Stimulated activated naive B cell treated with anti-CD40 and anti-IgM and Interleukin-4, amounts not matched to agents 10 μg/mL and 1 μg/mL and 100 μg/mL, for 72 hours (primary cell): Measurements from ENCODE around the gene MTHFD1L.

Source experiments
- ATAC-seq, 2 donors: fragments of 150-1000 bp; cut with Tn5 transposase; replicated peaks; 2 replicates each; pipeline ENCODE4 v1.10.0; 2021; ENCODE audit warnings: moderate library complexity in 1 of 2
- DNase-seq: peaks from one replicate; pipeline ENCODE4 v3.0.0; 2021
- H3K27ac Mint-ChIP-seq: one replicate; pipeline ENCODE4 v1.8.0; 2022; ENCODE audit warnings: mild to moderate bottlenecking, mixed read lengths
- H3K27me3 Mint-ChIP-seq, 2 donors: one replicate each; pipeline ENCODE4 v1.8.0; 2022; ENCODE audit warnings: mixed read lengths in 2 of 2
- H3K36me3 Mint-ChIP-seq, 2 donors: one replicate each; pipeline ENCODE4 v1.8.0; 2022; ENCODE audit warnings: mixed read lengths in 2 of 2, mild to moderate bottlenecking in 1 of 2
- H3K4me1 Mint-ChIP-seq, 2 donors: one replicate each; pipeline ENCODE4 v1.8.0; 2022; ENCODE audit warnings: mixed read lengths in 2 of 2, mild to moderate bottlenecking in 1 of 2
- H3K4me3 Mint-ChIP-seq, 2 donors: one replicate each; pipeline ENCODE4 v1.8.0; 2022; ENCODE audit warnings: mild to moderate bottlenecking in 2 of 2, mixed read lengths in 2 of 2, moderate library complexity in 1 of 2
- H3K9me3 Mint-ChIP-seq, 2 donors: one replicate each; pipeline ENCODE4 v1.8.0; 2022; ENCODE audit warnings: mixed read lengths in 2 of 2, mild to moderate bottlenecking in 1 of 2

The MTHFD1L gene

GRCh38 chr6:150959166-150959565 is 93.7 kb downstream of the MTHFD1L start:
- Mint-ChIP-seq H3K27me3 (no peaks in the 10 kb centered on the region), H3K4me3 (no peak overlapping the region), H3K4me1 (no peaks in the 10 kb centered on the region), H3K9me3 (no peaks in the 10 kb centered on the region), H3K36me3 (peaks cover 39 to 55% of the 10 kb centered on the region in 2 donors), H3K27ac (no peak overlapping the region)
- ATAC-seq, result no peak
- no peak for DNase-seq

- DNase-seq (no peak), ATAC-seq (no peak)
- Mint-ChIP-seq H3K9me3 (no peaks in the 10 kb centered on the region), H3K27me3 (no peaks in the 10 kb centered on the region), H3K27ac (no peak overlapping the region), H3K4me1 (peaks cover 7 to 10% of the 10 kb centered on the region in 2 donors), H3K36me3 (peaks cover 51 to 52% of the 10 kb centered on the region in 2 donors), H3K4me3 (no peak overlapping the region)
These were observed 96.9 kb downstream of the MTHFD1L start for GRCh38 chr6:150962436-150962835.

DNA sequence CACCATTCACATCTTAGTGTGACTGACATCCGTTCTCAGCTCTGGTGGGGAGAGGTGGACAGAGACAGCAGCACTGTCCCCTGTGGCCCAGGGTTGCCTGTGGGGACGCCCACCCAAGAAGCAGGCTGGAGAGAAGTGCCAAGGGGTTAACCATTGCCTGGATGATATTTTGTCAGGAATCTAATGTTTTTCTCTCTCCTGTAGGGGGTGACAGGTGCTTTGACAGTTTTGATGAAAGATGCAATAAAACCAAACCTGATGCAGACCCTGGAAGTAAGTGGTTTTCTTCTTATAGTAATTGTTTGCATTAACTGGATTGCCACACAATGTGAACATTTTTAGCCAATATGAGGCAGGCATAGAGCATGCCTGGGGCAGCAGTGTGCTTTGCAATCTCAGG is 99.3 kb downstream of the MTHFD1L start:
- Mint-ChIP-seq H3K27me3 (no peaks in the 10 kb centered on the region), H3K36me3 (peaks cover 56 to 57% of the 10 kb centered on the region in 2 donors), H3K27ac (no peak overlapping the region), H3K4me3 (no peak overlapping the region), H3K9me3 (no peaks in the 10 kb centered on the region), H3K4me1 (peaks cover 7 to 12% of the 10 kb centered on the region in 2 donors)
- ATAC-seq, result no peak
- DNase-seq, result no peak

DNA sequence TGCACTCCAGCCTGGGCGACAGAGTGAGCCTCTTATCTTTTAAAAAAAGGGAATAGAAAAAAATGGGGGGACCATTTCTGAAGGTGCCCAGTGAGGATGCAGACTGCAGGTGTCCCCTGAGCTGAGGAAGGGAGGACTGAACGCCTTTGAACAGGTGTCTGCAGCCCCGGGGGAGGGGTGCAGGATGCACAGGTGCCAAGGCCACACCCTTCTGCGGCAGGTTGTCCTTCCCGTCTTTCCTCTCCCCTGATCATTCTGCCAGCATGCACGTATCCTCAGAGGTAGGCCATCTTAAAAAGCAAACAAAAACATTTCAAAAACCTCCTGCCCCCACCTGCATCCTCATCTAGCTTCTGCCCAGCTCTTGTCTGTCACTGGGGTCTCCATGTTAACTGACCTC is 101.3 kb downstream of the MTHFD1L start:
- Mint-ChIP-seq H3K9me3 (no peaks in the 10 kb centered on the region), H3K27me3 (no peaks in the 10 kb centered on the region), H3K4me3 (no peak overlapping the region), H3K27ac (no peak overlapping the region), H3K4me1 (peaks cover 7 to 12% of the 10 kb centered on the region in 2 donors), H3K36me3 (peaks cover 43 to 50% of the 10 kb centered on the region in 2 donors)
- no peak for DNase-seq
- no peak for ATAC-seq

- no peaks in the 10 kb centered on the region for H3K27me3 Mint-ChIP-seq
- peaks cover 48 to 56% of the 10 kb centered on the region in 2 donors for H3K36me3 Mint-ChIP-seq
- H3K4me3 Mint-ChIP-seq, result no peak overlapping the region
- peak overlapping the region; percentile 73 for H3K27ac Mint-ChIP-seq
- H3K9me3 Mint-ChIP-seq, result no peaks in the 10 kb centered on the region
- DNase-seq (no peak), ATAC-seq (no peak)
- H3K4me1 Mint-ChIP-seq, result peaks cover 7 to 12% of the 10 kb centered on the region in 2 donors
These were observed 101.9 kb downstream of the MTHFD1L start for GRCh38 chr6:150967381-150967780.

- no peak for ATAC-seq
- H3K4me1 Mint-ChIP-seq, result peaks cover 7 to 12% of the 10 kb centered on the region in 2 donors
- H3K36me3 Mint-ChIP-seq, result peaks cover 52 to 61% of the 10 kb centered on the region in 2 donors
- H3K27ac Mint-ChIP-seq, result no peak overlapping the region
- H3K4me3 Mint-ChIP-seq, result no peak overlapping the region
- no peaks in the 10 kb centered on the region for H3K9me3 Mint-ChIP-seq
- H3K27me3 Mint-ChIP-seq, result no peaks in the 10 kb centered on the region
- no peak for DNase-seq
These were observed 102.4 kb downstream of the MTHFD1L start for GRCh38 chr6:150967910-150968309.

DNA sequence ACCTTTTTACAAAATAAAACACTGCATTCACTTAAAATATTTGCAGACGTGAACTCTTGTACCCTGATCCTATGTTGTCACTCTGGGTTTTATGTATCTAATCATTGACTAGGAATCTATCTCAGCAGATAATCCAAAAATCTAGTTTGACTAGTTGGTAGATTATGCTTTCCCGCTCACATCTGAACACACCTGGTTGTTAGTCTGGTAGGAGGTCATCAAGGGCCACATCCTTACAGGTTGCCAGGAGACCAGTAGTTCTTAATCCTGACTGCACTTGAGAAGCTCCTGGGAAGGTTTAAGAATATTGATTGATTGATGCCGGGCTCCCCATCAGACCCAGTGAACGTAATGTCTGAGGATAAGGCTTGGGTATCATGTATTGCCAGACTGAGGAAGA is 104.4 kb downstream of the MTHFD1L start:
- Mint-ChIP-seq H3K36me3 (peaks cover 59 to 68% of the 10 kb centered on the region in 2 donors), H3K9me3 (no peaks in the 10 kb centered on the region)
- no peak for DNase-seq

DNA sequence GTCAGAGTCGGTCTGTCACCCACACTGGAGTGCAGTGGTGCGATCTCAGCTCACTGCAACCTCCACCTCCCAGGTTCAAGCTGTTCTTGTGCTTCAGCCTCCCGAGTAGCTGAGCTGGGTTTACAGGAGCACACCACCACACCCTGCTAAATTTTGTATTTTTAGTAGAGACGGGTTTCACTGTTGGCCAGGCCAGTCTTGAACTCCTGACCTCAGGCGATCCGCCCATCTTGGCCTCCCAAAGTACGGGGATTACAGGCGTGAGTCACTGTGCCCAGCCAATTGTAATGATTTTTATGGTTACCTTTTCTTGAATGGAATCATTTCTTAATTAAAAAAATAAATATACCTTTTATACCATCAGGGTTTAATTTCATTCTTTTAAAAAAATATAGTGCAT is 105.7 kb downstream of the MTHFD1L start:
- H3K4me3 Mint-ChIP-seq, result no peak overlapping the region
- H3K36me3 Mint-ChIP-seq, result peaks cover 57 to 71% of the 10 kb centered on the region in 2 donors
- no peaks in the 10 kb centered on the region for H3K9me3 Mint-ChIP-seq
- H3K27ac Mint-ChIP-seq, result no peak overlapping the region
- H3K4me1 Mint-ChIP-seq, result peaks cover 0 to 7% of the 10 kb centered on the region in 2 donors
- no peaks in the 10 kb centered on the region for H3K27me3 Mint-ChIP-seq
- no peak for DNase-seq
- ATAC-seq, result no peak

More for the DNA sequence above, 104.4 kb downstream of the MTHFD1L start:
- ATAC-seq, result no peak
- Mint-ChIP-seq H3K4me1 (peaks cover 7 to 12% of the 10 kb centered on the region in 2 donors), H3K27me3 (no peaks in the 10 kb centered on the region), H3K4me3 (no peak overlapping the region), H3K27ac (no peak overlapping the region)

GRCh38 chr6:150975136-150975535 is 109.6 kb downstream of the MTHFD1L start:
- no peak for ATAC-seq
- Mint-ChIP-seq H3K27me3 (no peaks in the 10 kb centered on the region), H3K9me3 (no peaks in the 10 kb centered on the region), H3K27ac (no peak overlapping the region), H3K4me1 (peaks cover 0 to 2% of the 10 kb centered on the region in 2 donors), H3K4me3 (no peak overlapping the region), H3K36me3 (peaks cover 63 to 77% of the 10 kb centered on the region in 2 donors)
- no peak for DNase-seq

- Mint-ChIP-seq H3K27me3 (no peaks in the 10 kb centered on the region), H3K4me3 (no peak overlapping the region), H3K9me3 (no peaks in the 10 kb centered on the region), H3K36me3 (peaks cover 66 to 80% of the 10 kb centered on the region in 2 donors), H3K4me1 (peaks cover 0 to 2% of the 10 kb centered on the region in 2 donors), H3K27ac (no peak overlapping the region)
- ATAC-seq (no peak), DNase-seq (no peak)
These were observed 111.8 kb downstream of the MTHFD1L start for GRCh38 chr6:150977281-150977680.

GRCh38 chr6:150978624-150979023 is 113.1 kb downstream of the MTHFD1L start:
- no peak overlapping the region for H3K27ac Mint-ChIP-seq

GRCh38 chr6:150979826-150980350 is 114.4 kb downstream of the MTHFD1L start:
- Mint-ChIP-seq H3K9me3 (no peaks in the 10 kb centered on the region), H3K4me1 (peaks cover 0 to 2% of the 10 kb centered on the region in 2 donors), H3K36me3 (peaks cover 56 to 73% of the 10 kb centered on the region in 2 donors), H3K27ac (no peak overlapping the region), H3K27me3 (no peaks in the 10 kb centered on the region), H3K4me3 (no peak overlapping the region)
- no peak for DNase-seq
- ATAC-seq, result no peak

More at GRCh38 chr6:150978624-150979023, 113.1 kb downstream of the MTHFD1L start:
- Mint-ChIP-seq H3K9me3 (no peaks in the 10 kb centered on the region), H3K4me3 (no peak overlapping the region), H3K36me3 (peaks cover 62 to 76% of the 10 kb centered on the region in 2 donors), H3K4me1 (peaks cover 0 to 2% of the 10 kb centered on the region in 2 donors), H3K27me3 (no peaks in the 10 kb centered on the region)
- ATAC-seq (no peak), DNase-seq (no peak)

GRCh38 chr6:150981095-150981494 is 115.6 kb downstream of the MTHFD1L start:
- Mint-ChIP-seq H3K9me3 (no peaks in the 10 kb centered on the region), H3K27ac (no peak overlapping the region), H3K27me3 (no peaks in the 10 kb centered on the region), H3K36me3 (peaks cover 49 to 69% of the 10 kb centered on the region in 2 donors), H3K4me3 (no peak overlapping the region), H3K4me1 (peaks cover 0 to 2% of the 10 kb centered on the region in 2 donors)
- DNase-seq (no peak), ATAC-seq (no peak)

- no peak overlapping the region for H3K27ac Mint-ChIP-seq
- no peak for ATAC-seq
- H3K9me3 Mint-ChIP-seq, result no peaks in the 10 kb centered on the region
- no peak overlapping the region for H3K4me3 Mint-ChIP-seq
- H3K36me3 Mint-ChIP-seq, result peaks cover 50 to 69% of the 10 kb centered on the region in 2 donors
- no peaks in the 10 kb centered on the region for H3K27me3 Mint-ChIP-seq
- no peak for DNase-seq
- no peaks in the 10 kb centered on the region for H3K4me1 Mint-ChIP-seq
These were observed 116.2 kb downstream of the MTHFD1L start for GRCh38 chr6:150981669-150982068.

DNA sequence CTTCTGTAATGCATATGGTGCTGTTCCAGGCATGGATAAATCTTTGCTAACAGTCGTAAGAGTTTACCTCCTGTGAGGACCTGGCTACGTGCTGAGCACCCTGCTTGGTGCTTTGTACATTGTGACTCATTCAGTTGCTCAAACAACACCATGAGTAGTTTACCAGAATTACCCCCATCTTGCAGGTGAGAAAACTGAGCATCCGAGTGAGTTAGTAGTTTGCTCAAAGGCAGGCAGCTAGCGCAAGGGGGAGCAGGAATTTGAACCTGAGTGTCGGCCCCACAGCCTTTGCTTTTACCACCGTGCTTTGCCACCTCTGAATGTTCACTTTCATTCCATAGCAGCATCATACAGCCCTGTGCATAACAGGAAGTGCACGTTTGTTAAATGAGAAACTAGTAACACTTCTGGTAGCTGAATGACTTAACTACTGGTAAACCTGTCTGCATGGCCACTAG is 121.9 kb downstream of the MTHFD1L start:
- H3K36me3 Mint-ChIP-seq, result peaks cover 30 to 45% of the 10 kb centered on the region in 2 donors
- H3K4me1 Mint-ChIP-seq, result no peaks in the 10 kb centered on the region
- no peak overlapping the region for H3K27ac Mint-ChIP-seq
- H3K27me3 Mint-ChIP-seq, result no peaks in the 10 kb centered on the region
- DNase-seq (no peak), ATAC-seq (no peak)
- H3K9me3 Mint-ChIP-seq, result no peaks in the 10 kb centered on the region
- H3K4me3 Mint-ChIP-seq, result no peak overlapping the region
